Lung (tissue), 12 donors: ENCODE data around the gene GALNT5. TPM values are rescaled to one million over a fixed set of nuclear protein-coding genes. Genes with fewer than 3 reads are reported as not detected.
A peak's percentile ranks its signal among the peaks of the same experiment; 100 is the strongest.

ENCODE experiments used
- ATAC-seq: fragments of 200-7000 bp; cut with Tn5 transposase; one replicate; pipeline ENCODE4 v1.9.1; 2020; ENCODE audit warnings: moderate number of reproducible peaks; ENCODE audit not compliant: insufficient read depth, low FRiP score
- DNase-seq, 3 donors: peaks; one replicate each; pipeline ENCODE4 v3.0.0-alpha.2; 2013 to 2017
- H3K27ac ChIP-seq, 2 donors: one replicate each; pipeline ENCODE4 v1.5.1; 2013; ENCODE audit warnings: mild to moderate bottlenecking in 2 of 2, moderate library complexity in 2 of 2, control low read depth in 1 of 2, inconsistent platforms in 1 of 2, low read depth in 1 of 2, low read length in 1 of 2
- H3K27me3 ChIP-seq, 3 donors: one replicate each; pipeline ENCODE4 v1.5.1; 2013; ENCODE audit warnings: low read length in 2 of 3; ENCODE audit not compliant: control insufficient read depth in 3 of 3, insufficient read depth in 3 of 3
- H3K36me3 ChIP-seq, 4 donors: one replicate each; pipeline ENCODE4 v1.5.1; 2013; ENCODE audit warnings: low read length in 4 of 4, mild to moderate bottlenecking in 1 of 4, moderate library complexity in 1 of 4; ENCODE audit not compliant: control insufficient read depth in 4 of 4, insufficient read depth in 4 of 4
- H3K4me1 ChIP-seq, 5 donors: one replicate each; pipeline ENCODE4 v1.5.1; 2013; ENCODE audit warnings: low read length in 5 of 5, mild to moderate bottlenecking in 2 of 5, moderate library complexity in 1 of 5; ENCODE audit not compliant: control insufficient read depth in 5 of 5, insufficient read depth in 5 of 5
- H3K4me3 ChIP-seq: one replicate; pipeline ENCODE4 v1.5.1; 2013; ENCODE audit warnings: mild to moderate bottlenecking, control low read depth, moderate library complexity
- H3K9ac ChIP-seq, 2 donors: one replicate each; pipeline ENCODE4 v1.5.1; 2013; ENCODE audit warnings: low read length in 2 of 2, control low read depth in 1 of 2; ENCODE audit not compliant: insufficient read depth in 1 of 2
- H3K9me3 ChIP-seq, 4 donors: one replicate each; pipeline ENCODE4 v1.5.1; 2013; ENCODE audit warnings: low read length in 3 of 4, mild to moderate bottlenecking in 1 of 4, moderate library complexity in 1 of 4; ENCODE audit not compliant: control insufficient read depth in 4 of 4, insufficient read depth in 3 of 4
- CTCF ChIP-seq: IDR thresholded peaks from 2 replicates; pipeline ENCODE4 v1.5.1; 2012; ENCODE audit warnings: mild to moderate bottlenecking; ENCODE audit errors: control extremely low read depth, extremely low read depth
- WGBS, 2 donors: extraction: QIAGEN DNeasy Blood & Tissue Kit; methylation state at CpG; one replicate each; pipeline ENCODE4 v1.1.7; 2013; 5-methylcytosine and 5-hydroxymethylcytosine counted together
- polyA plus RNA-seq, 2 donors: library from polyadenylated mRNA; stranded (reverse); fragments of 200-250 nt; gene quantifications; one replicate each; pipeline ENCODE4 v1.2.1, GENCODE V29; 2013
- total RNA-seq, 2 donors: library from RNA; depleted of rRNA in 1 of 2; stranded (reverse); fragments of >200 nt in 1 of 2; gene quantifications; one replicate each; pipeline ENCODE4 v1.2.1, GENCODE V29; 2014 to 2021
- donor health status: control.
- donor health status: control.
- donor health status: Bipolar disorder and iron deficiency.
- donor health status: healthy.
- donor health status: DM: yes; HTN: yes; CAD: no.

GALNT5 gene
- total and polyA plus RNA-seq, 4 donors, result 3.8 to 35.9 (median 10.3) TPM

GRCh38 chr2:157259960-157260359 lies 2.5 kb downstream of the GALNT5 start:
- Histone ChIP-seq H3K36me3 (no peaks in the 10 kb centered on the region), H3K9ac (no peak overlapping the region), H3K27me3 (no peaks in the 10 kb centered on the region), H3K4me3 (no peak overlapping the region), H3K27ac (no peak overlapping the region), H3K9me3 (no peaks in the 10 kb centered on the region), H3K4me1 (peaks cover 0 to 26% (median 4%) of the 10 kb centered on the region in 5 donors)
- no peak for TF ChIP-seq CTCF
- DNase-seq (no peak), ATAC-seq (no peak)
- WGBS, 2 donors, result 74 to 86% methylated on average over 2 of the region's 2 CpGs

- no peaks in the 10 kb centered on the region for H3K9me3 ChIP-seq
- no peak overlapping the region for H3K4me3 ChIP-seq
- H3K4me1 ChIP-seq, result peaks cover 0 to 26% (median 4%) of the 10 kb centered on the region in 5 donors
- WGBS, 2 donors, result 56 to 68% methylated on average over 4 of the region's 4 CpGs
- TF ChIP-seq CTCF, result no peak
- H3K27ac ChIP-seq, result peak overlapping the region; percentile 5 to 63
- H3K27me3 ChIP-seq, result no peaks in the 10 kb centered on the region
- DNase-seq (no peak), ATAC-seq (no peak)
- H3K36me3 ChIP-seq, result no peaks in the 10 kb centered on the region
- H3K9ac ChIP-seq, result peak overlapping the region in 1 of 2 donors; percentile 7
These were observed 3.2 kb downstream of the GALNT5 start for GRCh38 chr2:157260533-157261198.

GRCh38 chr2:157261199-157261782 lies 3.8 kb downstream of the GALNT5 start:
- TF ChIP-seq CTCF, result no peak
- H3K9me3 ChIP-seq, result no peaks in the 10 kb centered on the region
- peaks cover 0 to 26% (median 4%) of the 10 kb centered on the region in 5 donors for H3K4me1 ChIP-seq
- WGBS, 2 donors, result 43 to 66% methylated on average over 6 of the region's 6 CpGs
- no peaks in the 10 kb centered on the region for H3K27me3 ChIP-seq
- ATAC-seq, result peak; percentile 43
- H3K9ac ChIP-seq, result peak overlapping the region in 1 of 2 donors; percentile 7
- H3K4me3 ChIP-seq, result no peak overlapping the region
- H3K27ac ChIP-seq, result peak overlapping the region; percentile 5 to 63
- H3K36me3 ChIP-seq, result no peaks in the 10 kb centered on the region
- peak in 2 of 3 donors; percentile 46 to 53 for DNase-seq
